ENCODE measurements around the gene TGDS. TPM values are rescaled to one million over a fixed set of nuclear protein-coding genes. Genes with fewer than 3 reads are reported as not detected.

Gene TGDS
- total and polyA plus RNA-seq, 2 of the 8 experiments (the other 6 are each of a cell fraction or from before 2014, with no cell fraction given) = 11.6 to 11.8 TPM

DNA sequence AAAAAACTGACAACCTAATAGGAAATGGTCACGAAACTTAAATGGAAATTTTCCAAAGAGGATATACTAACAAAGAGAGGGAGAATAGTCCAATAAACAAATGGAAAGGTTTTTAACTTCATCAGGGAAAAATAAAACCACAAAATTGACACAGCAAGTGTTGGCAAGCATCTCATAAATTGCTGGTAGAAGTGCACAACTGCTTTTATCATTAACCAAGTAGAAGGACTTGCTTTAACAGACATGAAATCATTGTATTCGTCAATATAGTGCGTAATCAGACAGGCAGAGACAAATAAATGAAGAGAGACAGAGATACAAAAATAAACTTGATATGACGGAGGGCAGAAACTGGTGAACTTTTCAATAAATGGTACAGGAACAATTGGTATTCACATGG is 7.4 kb downstream of the TGDS start (continued):
- TF ChIP-seq SIX5 (IDR thresholded peaks at IDR 0.05; ENCODE audit: low read depth, low read length) (no peak), BACH1 (IDR thresholded peaks at IDR 0.05; ENCODE audit: low read length) (no peak), CHD2 (IDR thresholded peaks at IDR 0.05; ENCODE audit: low read length) (no peak), BCL11A (IDR thresholded peaks at IDR 0.05; ENCODE audit: low read depth in 2 of 2, low read length in 2 of 2) (no peak), TAF7 (optimal IDR thresholded peaks at IDR 0.05; ENCODE audit: borderline replicate concordance, low read depth, low read length) (no peak)

All from H1 (cell line).